ENCODE measurements around the gene MAGI1. TPM values are rescaled to one million over a fixed set of nuclear protein-coding genes. Genes with fewer than 3 reads are reported as not detected.
A peak's percentile ranks its signal among the peaks of the same experiment; 100 is the strongest.

The MAGI1 gene
- total and polyA plus RNA-seq, 2 donors (not counting 1 experiment from before 2014, with no cell fraction given): 15.7 to 23.7 TPM

DNA sequence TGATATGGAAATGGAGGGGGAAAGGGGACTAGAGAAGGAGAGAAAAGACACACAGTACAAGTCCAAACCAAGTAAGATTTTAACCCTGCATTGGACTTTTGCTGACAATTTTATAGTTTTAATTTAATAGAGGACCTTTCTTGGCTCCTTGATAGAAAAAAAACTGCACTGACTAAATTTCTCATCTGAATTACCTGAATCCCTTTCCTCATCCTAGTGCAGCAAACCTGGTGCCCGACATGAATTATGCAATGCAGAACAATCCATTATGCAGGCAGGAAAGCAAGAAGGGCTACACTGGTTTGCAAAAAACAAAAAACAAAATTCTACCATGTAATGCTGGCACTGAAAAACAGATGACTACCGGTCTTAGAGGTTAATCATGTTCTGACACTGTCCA is 15.5 kb downstream of the MAGI1 start:
- no peak for TF ChIP-seq EZH2 (IDR thresholded peaks at IDR 0.05; ENCODE audit: low read length, missing control alignments)
- TF ChIP-seq, protein P1, sequence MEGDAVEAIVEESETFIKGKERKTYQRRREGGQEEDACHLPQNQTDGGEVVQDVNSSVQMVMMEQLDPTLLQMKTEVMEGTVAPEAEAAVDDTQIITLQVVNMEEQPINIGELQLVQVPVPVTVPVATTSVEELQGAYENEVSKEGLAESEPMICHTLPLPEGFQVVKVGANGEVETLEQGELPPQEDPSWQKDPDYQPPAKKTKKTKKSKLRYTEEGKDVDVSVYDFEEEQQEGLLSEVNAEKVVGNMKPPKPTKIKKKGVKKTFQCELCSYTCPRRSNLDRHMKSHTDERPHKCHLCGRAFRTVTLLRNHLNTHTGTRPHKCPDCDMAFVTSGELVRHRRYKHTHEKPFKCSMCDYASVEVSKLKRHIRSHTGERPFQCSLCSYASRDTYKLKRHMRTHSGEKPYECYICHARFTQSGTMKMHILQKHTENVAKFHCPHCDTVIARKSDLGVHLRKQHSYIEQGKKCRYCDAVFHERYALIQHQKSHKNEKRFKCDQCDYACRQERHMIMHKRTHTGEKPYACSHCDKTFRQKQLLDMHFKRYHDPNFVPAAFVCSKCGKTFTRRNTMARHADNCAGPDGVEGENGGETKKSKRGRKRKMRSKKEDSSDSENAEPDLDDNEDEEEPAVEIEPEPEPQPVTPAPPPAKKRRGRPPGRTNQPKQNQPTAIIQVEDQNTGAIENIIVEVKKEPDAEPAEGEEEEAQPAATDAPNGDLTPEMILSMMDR (conservative IDR thresholded peaks at IDR 0.05 in 1 of 2, IDR thresholded peaks at IDR 0.05 in 1 of 2; ENCODE audit: low read depth in 1 of 2, low read length in 2 of 2): no peak
- Histone ChIP-seq H4K20me1 (ENCODE audit: control insufficient read depth, extremely low read depth, insufficient read depth, low read length) (no peaks in the 10 kb centered on the region), H3K36me3 (ENCODE audit: control insufficient read depth, insufficient read depth, low read length) (no peaks in the 10 kb centered on the region), H3K27ac (ENCODE audit: insufficient read depth, low read length) (no peak overlapping the region), H3K9ac (ENCODE audit: insufficient read depth, low read length) (no peak overlapping the region), H3K4me1 (ENCODE audit: control insufficient read depth, extremely low read depth, insufficient read depth, low read length) (peaks cover 5% of the 10 kb centered on the region), H3K4me3 (replicated peaks in 1 of 4; ENCODE audit: control extremely low read depth in 1 of 4, insufficient read depth in 1 of 4, low read depth in 3 of 4, low read length in 4 of 4) (no peak overlapping the region), H3K27me3 (ENCODE audit: control insufficient read depth, insufficient read depth, low read length) (no peaks in the 10 kb centered on the region), H3K9me3 (ENCODE audit: control insufficient read depth, insufficient read depth, low read depth, low read length) (no peaks in the 10 kb centered on the region), H3K4me2 (ENCODE audit: extremely low read depth, insufficient read depth, low read length) (no peak overlapping the region), H3K79me2 (ENCODE audit: control insufficient read depth, insufficient read depth, low read length) (peaks cover 11% of the 10 kb centered on the region), H2AFZ (ENCODE audit: low read length) (no peak overlapping the region)
- no peak for DNase-seq (ENCODE audit: low read depth in 2 of 2)

- no peak for TF ChIP-seq EZH2 (IDR thresholded peaks at IDR 0.05; ENCODE audit: low read length, missing control alignments)
- TF ChIP-seq, protein P1 (conservative IDR thresholded peaks at IDR 0.05 in 1 of 2, IDR thresholded peaks at IDR 0.05 in 1 of 2; ENCODE audit: low read depth in 1 of 2, low read length in 2 of 2): no peak
- no peaks in the 10 kb centered on the region for H3K9me3 ChIP-seq (ENCODE audit: control insufficient read depth, insufficient read depth, low read depth, low read length)
- no peak overlapping the region for H3K9ac ChIP-seq (ENCODE audit: insufficient read depth, low read length)
- peaks cover 10% of the 10 kb centered on the region for H3K79me2 ChIP-seq (ENCODE audit: control insufficient read depth, insufficient read depth, low read length)
- no peaks in the 10 kb centered on the region for H4K20me1 ChIP-seq (ENCODE audit: control insufficient read depth, extremely low read depth, insufficient read depth, low read length)
- H3K27me3 ChIP-seq (ENCODE audit: control insufficient read depth, insufficient read depth, low read length): no peaks in the 10 kb centered on the region
- H3K4me1 ChIP-seq (ENCODE audit: control insufficient read depth, extremely low read depth, insufficient read depth, low read length): peaks cover 5% of the 10 kb centered on the region
- H3K4me2 ChIP-seq (ENCODE audit: extremely low read depth, insufficient read depth, low read length): no peak overlapping the region
- H2AFZ ChIP-seq (ENCODE audit: low read length): no peak overlapping the region
- H3K36me3 ChIP-seq (ENCODE audit: control insufficient read depth, insufficient read depth, low read length): no peaks in the 10 kb centered on the region
- peak; percentile 28 to 55 for DNase-seq (ENCODE audit: low read depth in 2 of 2)
- H3K27ac ChIP-seq (ENCODE audit: insufficient read depth, low read length): no peak overlapping the region
- H3K4me3 ChIP-seq (replicated peaks in 1 of 4; ENCODE audit: control extremely low read depth in 1 of 4, insufficient read depth in 1 of 4, low read depth in 3 of 4, low read length in 4 of 4): no peak overlapping the region
These were observed 17.0 kb downstream of the MAGI1 start for GRCh38 chr3:66021731-66022131.

DNA sequence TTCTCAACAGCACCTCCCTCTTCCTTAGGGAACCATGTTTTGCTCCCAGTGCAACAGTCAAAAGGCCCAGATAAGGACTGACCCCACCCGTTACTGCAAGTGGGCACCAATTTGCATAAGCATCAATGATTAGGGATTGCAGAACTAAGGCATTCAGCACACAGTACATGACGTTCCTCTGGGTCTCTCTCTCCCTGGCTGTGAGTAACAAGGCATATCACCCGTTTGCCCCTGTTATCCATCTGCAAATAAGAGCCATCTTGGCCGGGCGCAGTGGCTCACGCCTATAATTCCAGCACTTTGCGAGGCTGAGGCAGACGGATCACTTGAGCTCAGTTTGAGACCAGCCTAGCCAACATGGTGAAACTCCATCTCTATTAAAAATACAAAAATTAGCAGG is 18.8 kb downstream of the MAGI1 start:
- no peak for DNase-seq (ENCODE audit: low read depth in 2 of 2)
- Histone ChIP-seq H3K36me3 (ENCODE audit: control insufficient read depth, insufficient read depth, low read length) (no peaks in the 10 kb centered on the region), H3K27me3 (ENCODE audit: control insufficient read depth, insufficient read depth, low read length) (no peaks in the 10 kb centered on the region), H3K79me2 (ENCODE audit: control insufficient read depth, insufficient read depth, low read length) (peaks cover 11% of the 10 kb centered on the region), H3K4me3 (replicated peaks in 1 of 4; ENCODE audit: control extremely low read depth in 1 of 4, insufficient read depth in 1 of 4, low read depth in 3 of 4, low read length in 4 of 4) (no peak overlapping the region), H4K20me1 (ENCODE audit: control insufficient read depth, extremely low read depth, insufficient read depth, low read length) (no peaks in the 10 kb centered on the region), H3K4me1 (ENCODE audit: control insufficient read depth, extremely low read depth, insufficient read depth, low read length) (peaks cover 5% of the 10 kb centered on the region), H3K9ac (ENCODE audit: insufficient read depth, low read length) (no peak overlapping the region), H3K4me2 (ENCODE audit: extremely low read depth, insufficient read depth, low read length) (no peak overlapping the region), H2AFZ (ENCODE audit: low read length) (no peak overlapping the region), H3K9me3 (ENCODE audit: control insufficient read depth, insufficient read depth, low read depth, low read length) (no peaks in the 10 kb centered on the region), H3K27ac (ENCODE audit: insufficient read depth, low read length) (no peak overlapping the region)
- no peak for TF ChIP-seq EZH2 (IDR thresholded peaks at IDR 0.05; ENCODE audit: low read length, missing control alignments)
- TF ChIP-seq, protein P1 (conservative IDR thresholded peaks at IDR 0.05 in 1 of 2, IDR thresholded peaks at IDR 0.05 in 1 of 2; ENCODE audit: low read depth in 1 of 2, low read length in 2 of 2): no peak
